ENCODE results near the gene CNOT6. TPM values are rescaled to one million over a fixed set of nuclear protein-coding genes. Genes with fewer than 3 reads are reported as not detected.
A peak's percentile ranks its signal among the peaks of the same experiment; 100 is the strongest.

The CNOT6 gene
- total and polyA plus RNA-seq, 5 donors: 5.0 to 14.2 (median 12.3) TPM

DNA sequence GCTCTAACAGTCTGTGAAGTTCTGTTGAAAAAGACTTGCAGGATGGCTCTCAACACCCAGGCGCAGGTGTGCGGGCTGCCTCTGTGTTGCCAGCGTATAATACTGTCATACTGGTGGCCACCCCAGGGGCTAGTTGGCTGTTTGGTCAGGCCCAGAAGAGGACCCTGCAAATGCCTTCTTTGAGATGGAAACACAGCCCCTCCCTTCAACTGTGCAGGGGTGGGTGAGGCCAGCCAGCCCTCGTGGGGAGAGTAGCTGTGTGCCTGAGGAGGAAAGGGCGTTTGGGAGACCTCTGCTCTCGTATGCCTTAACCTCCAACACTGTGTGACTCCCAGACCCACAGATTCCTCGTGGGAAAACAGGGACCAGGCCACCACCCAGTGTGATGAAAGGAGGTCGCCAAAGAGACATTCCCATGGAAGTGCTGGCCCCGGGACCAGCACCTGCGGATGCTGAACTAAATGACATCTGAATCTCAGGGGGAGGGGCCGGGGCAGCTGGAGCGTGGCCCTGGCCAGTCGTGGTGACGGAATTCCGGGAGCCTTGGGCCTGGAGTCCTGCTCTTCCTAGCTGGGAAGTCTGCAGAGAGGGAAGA is 108.4 kb downstream of the CNOT6 start:
- ATAC-seq (no peak), DNase-seq (peak in 2 of 3 donors; percentile 11 to 19)
- H3K27ac ChIP-seq (ENCODE audit: low read length): no peak overlapping the region
- WGBS: 66% methylated on average over 15 of the region's 15 CpGs
- H3K4me1 ChIP-seq (ENCODE audit: control insufficient read depth, insufficient read depth, low read length): no peaks in the 10 kb centered on the region
- H3K4me3 ChIP-seq (ENCODE audit: low read length): no peak overlapping the region
- intact Hi-C loops (cut with DNase I): no loop called here
- no peaks in the 10 kb centered on the region for H3K27me3 ChIP-seq (ENCODE audit: control insufficient read depth, insufficient read depth)
- H3K9me3 ChIP-seq (ENCODE audit: control insufficient read depth, low read length): no peaks in the 10 kb centered on the region

DNA sequence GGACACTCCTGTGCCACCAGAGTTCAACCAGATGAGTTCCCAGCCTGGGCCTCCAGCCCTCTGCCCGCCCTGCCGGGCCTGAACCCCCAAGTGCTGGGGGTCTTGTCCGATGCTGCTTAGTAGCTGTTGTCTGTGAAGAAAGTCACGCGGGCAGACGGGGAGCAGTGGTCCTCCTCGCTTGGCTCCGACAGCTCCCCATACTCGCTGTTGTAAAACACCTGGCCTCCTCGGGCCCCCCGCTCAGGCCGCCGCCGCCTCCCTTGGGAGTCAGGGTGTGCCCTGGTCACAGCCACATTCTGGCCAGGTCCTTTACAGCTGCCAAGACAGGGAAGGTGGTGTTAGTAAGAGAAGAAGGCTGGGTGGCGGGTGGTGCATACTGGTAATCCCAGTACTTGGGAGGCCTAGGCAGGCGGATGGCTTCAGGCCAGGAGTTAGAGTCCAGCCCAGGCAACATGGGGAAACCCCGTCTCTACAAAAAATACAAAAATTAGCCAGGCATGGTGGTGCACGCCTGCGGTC is 109.0 kb downstream of the CNOT6 start:
- H3K27me3 ChIP-seq (ENCODE audit: control insufficient read depth, insufficient read depth): no peaks in the 10 kb centered on the region
- no peaks in the 10 kb centered on the region for H3K4me1 ChIP-seq (ENCODE audit: control insufficient read depth, insufficient read depth, low read length)
- no peaks in the 10 kb centered on the region for H3K9me3 ChIP-seq (ENCODE audit: control insufficient read depth, low read length)
- no peak overlapping the region for H3K27ac ChIP-seq (ENCODE audit: low read length)
- peak in 2 of 3 donors; percentile 23 to 28 for DNase-seq
- ATAC-seq: no peak
- WGBS: 91% methylated on average over 19 of the region's 19 CpGs
- intact Hi-C loops (cut with DNase I): no loop called here
- no peak overlapping the region for H3K4me3 ChIP-seq (ENCODE audit: low read length)

DNA sequence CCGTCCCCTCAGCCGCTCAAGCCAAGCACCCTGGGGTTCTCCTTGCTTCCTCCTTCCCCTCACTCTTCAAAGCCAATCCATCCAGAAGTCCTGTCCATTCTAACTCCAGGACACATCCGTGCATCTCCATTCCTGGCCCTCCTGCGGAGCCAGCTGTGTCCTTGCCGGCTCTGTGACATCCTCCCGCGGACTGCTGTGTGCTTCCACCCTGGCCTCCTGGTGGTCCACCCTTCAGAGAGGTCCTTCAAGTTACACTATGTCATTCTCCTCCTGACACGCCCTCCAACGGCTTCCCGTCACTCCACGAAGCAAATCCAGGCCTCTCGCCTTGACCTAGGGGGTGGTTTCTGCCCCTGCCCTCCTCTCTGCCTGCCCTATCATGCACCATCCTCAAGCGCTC is 110.1 kb downstream of the CNOT6 start:
- Histone ChIP-seq H3K27me3 (ENCODE audit: control insufficient read depth, insufficient read depth) (no peaks in the 10 kb centered on the region), H3K27ac (ENCODE audit: low read length) (no peak overlapping the region), H3K9me3 (ENCODE audit: control insufficient read depth, low read length) (no peaks in the 10 kb centered on the region), H3K4me1 (ENCODE audit: control insufficient read depth, insufficient read depth, low read length) (no peaks in the 10 kb centered on the region), H3K4me3 (ENCODE audit: low read length) (no peak overlapping the region)
- ATAC-seq (no peak), DNase-seq (no peak)
- intact Hi-C loops (cut with DNase I): no loop called here
- WGBS: 78% methylated on average over 13 of the region's 13 CpGs

DNA sequence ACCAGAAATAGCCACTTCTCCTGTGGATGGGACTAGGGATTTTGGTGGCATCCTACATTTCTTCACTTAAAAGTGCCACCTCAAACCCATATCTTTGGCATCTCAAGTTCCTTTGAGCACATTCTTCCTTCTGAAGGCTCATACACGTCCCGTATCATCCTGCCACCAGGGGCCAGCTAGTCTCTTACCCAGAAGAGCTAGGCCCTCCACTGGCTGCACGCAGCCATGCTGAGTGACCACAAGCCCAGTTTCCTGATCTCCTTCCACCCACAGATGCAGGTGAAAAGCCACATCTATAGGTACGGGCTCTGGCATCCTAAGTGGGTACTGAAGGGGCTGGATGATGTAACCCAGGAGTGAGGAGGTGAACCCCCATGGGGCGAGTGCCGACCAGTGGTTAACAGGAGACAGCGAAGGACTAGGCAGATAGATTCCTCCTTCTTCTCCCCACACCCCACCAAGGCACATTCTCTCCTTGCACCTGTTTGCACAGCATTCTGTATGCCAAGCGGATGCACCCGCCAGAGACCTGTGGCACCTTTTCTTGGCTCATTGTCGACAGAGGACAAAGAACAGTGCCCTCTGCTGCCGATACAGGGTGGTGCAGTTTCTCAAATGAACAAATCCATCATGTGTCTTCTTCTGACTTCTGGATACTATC is 111.5 kb downstream of the CNOT6 start:
- WGBS: 55% methylated on average over 11 of the region's 11 CpGs

DNA sequence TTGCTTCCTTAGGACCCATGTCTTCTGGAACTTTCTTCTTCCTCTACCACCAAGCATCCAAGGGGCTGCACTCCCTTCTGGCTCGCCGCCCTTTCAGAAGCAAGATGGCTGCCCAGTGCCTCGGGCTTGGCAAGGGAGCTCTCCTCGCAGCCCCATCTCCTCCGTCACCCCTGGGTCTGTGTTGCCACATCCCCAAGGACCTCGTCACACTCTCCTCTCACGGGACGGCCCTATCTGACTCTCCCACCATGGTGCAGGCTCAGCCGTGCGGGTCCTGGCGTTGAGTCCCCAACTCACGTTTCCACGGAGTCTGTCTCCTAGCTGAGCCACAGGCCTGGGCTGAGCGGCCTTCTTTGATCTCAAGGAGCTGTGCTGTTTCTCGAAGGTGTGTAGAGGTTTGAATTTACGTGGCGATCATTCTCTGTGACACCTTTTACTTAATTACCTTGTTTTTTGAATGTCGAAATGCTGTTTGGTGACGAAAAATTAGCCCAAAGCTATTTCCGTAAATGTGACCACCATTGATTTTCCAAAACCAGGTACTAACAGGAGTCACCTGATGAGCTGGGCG is 112.1 kb downstream of the CNOT6 start:
- DNase-seq (peak; percentile 2 to 23 (median 22)), ATAC-seq (no peak)
- Histone ChIP-seq H3K27ac (ENCODE audit: low read length) (no peak overlapping the region), H3K4me3 (ENCODE audit: low read length) (no peak overlapping the region), H3K27me3 (ENCODE audit: control insufficient read depth, insufficient read depth) (no peaks in the 10 kb centered on the region), H3K4me1 (ENCODE audit: control insufficient read depth, insufficient read depth, low read length) (no peaks in the 10 kb centered on the region), H3K9me3 (ENCODE audit: control insufficient read depth, low read length) (no peaks in the 10 kb centered on the region)
- 83% methylated on average over 21 of the region's 21 CpGs for WGBS
- intact Hi-C loops (cut with DNase I): no loop called here

More for the DNA sequence above, 111.5 kb downstream of the CNOT6 start:
- ATAC-seq: no peak
- peak; percentile 15 to 67 (median 34) for DNase-seq
- Histone ChIP-seq H3K9me3 (ENCODE audit: control insufficient read depth, low read length) (no peaks in the 10 kb centered on the region), H3K4me3 (ENCODE audit: low read length) (no peak overlapping the region), H3K4me1 (ENCODE audit: control insufficient read depth, insufficient read depth, low read length) (no peaks in the 10 kb centered on the region), H3K27me3 (ENCODE audit: control insufficient read depth, insufficient read depth) (no peaks in the 10 kb centered on the region), H3K27ac (ENCODE audit: low read length) (no peak overlapping the region)
- intact Hi-C loops (cut with DNase I): no loop called here

DNA sequence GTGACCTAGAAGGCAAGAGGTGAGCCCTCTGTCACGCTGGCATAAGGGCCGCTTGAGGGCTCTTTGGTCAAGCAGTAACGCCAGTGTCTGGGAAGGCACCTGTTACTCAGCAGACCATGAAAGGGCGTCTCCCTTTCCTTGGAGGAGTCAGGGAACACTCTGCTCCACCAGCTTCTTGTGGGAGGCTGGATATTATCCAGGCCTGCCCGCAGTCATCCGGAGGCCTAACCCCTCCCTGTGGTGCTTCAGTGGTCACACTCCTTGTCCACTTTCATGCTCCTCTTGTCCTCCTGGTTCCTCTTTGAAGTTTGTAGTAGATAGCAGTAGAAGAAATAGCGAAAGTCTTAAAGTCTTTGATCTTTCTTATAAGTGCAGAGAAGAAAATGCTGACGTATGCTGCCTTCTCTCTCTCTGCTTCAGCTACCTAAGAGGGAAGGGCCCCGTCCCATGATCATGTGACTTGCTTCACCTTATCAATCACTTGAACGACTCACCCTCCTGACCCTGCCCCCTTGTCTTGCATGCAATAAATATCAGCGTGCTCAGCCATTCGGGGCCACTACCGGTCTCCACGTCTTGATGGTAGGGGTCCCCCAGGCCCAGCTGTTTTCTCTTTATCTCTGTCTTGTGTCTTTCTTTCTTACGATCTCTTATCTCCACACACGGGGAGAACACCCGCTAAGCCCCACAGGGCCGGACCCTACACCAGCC is 113.8 kb downstream of the CNOT6 start:
- H3K9me3 ChIP-seq (ENCODE audit: control insufficient read depth, low read length): no peaks in the 10 kb centered on the region
- ATAC-seq (no peak), DNase-seq (peak in 1 of 3 donors; percentile 21)
- 54% methylated on average over 18 of the region's 18 CpGs for WGBS
- no peak overlapping the region for H3K4me3 ChIP-seq (ENCODE audit: low read length)
- intact Hi-C loops (cut with DNase I): no loop called here
- no peak overlapping the region for H3K27ac ChIP-seq (ENCODE audit: low read length)
- H3K27me3 ChIP-seq (ENCODE audit: control insufficient read depth, insufficient read depth): no peaks in the 10 kb centered on the region
- H3K4me1 ChIP-seq (ENCODE audit: control insufficient read depth, insufficient read depth, low read length): no peaks in the 10 kb centered on the region

DNA sequence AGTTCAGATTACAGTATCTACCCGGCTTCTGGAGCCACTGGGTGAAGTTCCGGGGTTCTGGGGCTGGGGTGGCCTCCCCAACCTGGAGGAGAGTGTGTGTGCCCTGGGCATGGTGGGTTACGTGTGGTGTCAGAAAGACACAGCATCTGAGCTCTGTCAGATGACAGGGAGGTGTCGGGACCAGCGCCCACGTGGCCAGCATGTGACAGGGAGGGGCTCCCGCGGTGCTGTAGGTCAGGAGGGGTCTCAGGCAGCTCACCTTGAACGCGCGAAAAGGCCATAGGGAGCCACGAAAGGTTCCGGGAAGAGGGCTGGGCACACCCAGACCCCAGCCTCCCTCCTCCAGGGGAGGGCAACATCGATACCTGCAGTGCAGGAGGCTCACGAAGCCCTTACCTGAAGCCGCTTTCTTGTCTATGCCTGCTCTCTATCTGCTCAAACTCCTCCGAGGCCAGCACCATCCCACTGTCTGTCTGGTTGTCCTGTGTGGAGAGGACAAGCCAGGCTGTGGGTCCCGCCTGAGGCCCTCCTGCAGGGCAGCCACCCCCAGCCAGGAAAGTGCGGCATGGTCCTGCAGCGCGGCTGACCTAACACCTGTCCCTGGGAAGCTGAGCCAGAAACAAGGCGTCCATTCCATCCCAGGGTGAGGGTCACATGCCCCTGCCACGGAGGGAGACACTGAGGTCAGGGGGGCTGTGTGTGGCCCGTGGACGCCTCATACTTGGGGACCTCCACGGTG is 114.6 kb downstream of the CNOT6 start:
- no peaks in the 10 kb centered on the region for H3K4me1 ChIP-seq (ENCODE audit: control insufficient read depth, insufficient read depth, low read length)
- intact Hi-C loops (cut with DNase I): no loop called here
- H3K27me3 ChIP-seq (ENCODE audit: control insufficient read depth, insufficient read depth): no peaks in the 10 kb centered on the region
- ATAC-seq (peak in 1 of 2 donors; percentile 8), DNase-seq (peak in 2 of 3 donors; percentile 7 to 36)
- H3K27ac ChIP-seq (ENCODE audit: low read length): no peak overlapping the region
- no peak overlapping the region for H3K4me3 ChIP-seq (ENCODE audit: low read length)
- 88% methylated on average over 26 of the region's 26 CpGs for WGBS
- no peaks in the 10 kb centered on the region for H3K9me3 ChIP-seq (ENCODE audit: control insufficient read depth, low read length)

DNA sequence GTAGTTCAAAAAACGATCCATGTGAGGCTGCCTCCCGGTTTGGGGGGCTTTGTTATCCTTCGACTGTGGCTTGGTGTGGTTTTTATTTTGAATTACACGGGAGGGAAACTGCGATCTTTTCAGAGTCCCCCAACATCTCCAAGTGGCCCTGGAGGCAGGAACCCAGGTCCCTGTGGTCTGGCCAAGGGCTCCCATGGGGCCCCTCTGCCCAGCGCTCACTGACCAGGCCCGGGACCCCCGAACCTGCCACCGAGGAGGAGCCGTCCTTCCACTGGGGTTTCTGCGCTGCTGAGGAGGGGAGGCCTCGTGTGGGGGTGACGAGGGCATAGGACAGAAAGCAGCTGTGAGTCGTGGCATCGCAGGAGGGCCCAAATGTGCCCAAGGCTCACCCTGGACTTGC is 115.2 kb downstream of the CNOT6 start:
- H3K9me3 ChIP-seq (ENCODE audit: control insufficient read depth, low read length): no peaks in the 10 kb centered on the region
- intact Hi-C loops (cut with DNase I): no loop called here
- DNase-seq (peak in 1 of 3 donors; percentile 37), ATAC-seq (no peak)
- no peaks in the 10 kb centered on the region for H3K4me1 ChIP-seq (ENCODE audit: control insufficient read depth, insufficient read depth, low read length)
- H3K4me3 ChIP-seq (ENCODE audit: low read length): no peak overlapping the region
- H3K27ac ChIP-seq (ENCODE audit: low read length): no peak overlapping the region
- no peaks in the 10 kb centered on the region for H3K27me3 ChIP-seq (ENCODE audit: control insufficient read depth, insufficient read depth)
- 89% methylated on average over 15 of the region's 15 CpGs for WGBS

DNA sequence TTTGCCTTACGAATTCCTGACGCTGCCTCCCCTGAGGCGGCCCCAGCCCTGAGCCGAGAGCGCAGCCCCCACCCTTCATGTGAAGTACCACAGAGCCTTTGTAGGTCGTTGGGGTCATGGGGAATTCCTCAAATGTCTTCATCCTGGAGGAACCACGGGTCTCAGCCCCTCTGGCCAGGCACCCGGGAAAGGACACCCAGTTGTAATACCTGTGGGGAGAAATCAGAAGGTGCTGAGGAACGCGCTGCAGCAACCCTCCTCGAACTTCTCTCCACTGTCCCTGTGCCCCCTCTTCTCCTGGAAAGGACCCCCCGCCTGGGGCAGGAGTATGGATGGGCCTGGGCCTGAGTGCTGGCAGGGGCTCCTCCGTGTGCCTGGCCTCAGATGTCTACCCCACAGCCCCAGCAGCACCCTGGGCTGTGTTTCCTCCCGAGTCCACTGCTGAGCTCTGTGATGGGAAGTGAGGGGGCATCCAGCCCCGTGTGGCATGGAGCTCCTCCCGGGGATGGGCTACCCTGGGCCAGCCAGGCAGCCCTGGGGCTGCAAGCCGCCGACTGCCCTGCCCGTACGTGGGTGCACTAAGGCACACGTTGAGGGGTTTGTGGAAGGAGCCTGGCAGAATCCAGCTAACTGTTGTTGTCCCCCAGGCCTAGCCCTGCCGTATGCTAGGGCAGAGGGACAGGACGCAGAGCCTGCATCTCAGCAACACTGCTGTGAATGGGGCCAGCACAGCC is 115.8 kb downstream of the CNOT6 start:
- WGBS: 79% methylated on average over 23 of the region's 23 CpGs
- DNase-seq (peak; percentile 6 to 30 (median 8)), ATAC-seq (peak in 1 of 2 donors; percentile 13)
- H3K4me3 ChIP-seq (ENCODE audit: low read length): no peak overlapping the region
- H3K27ac ChIP-seq (ENCODE audit: low read length): no peak overlapping the region
- no peaks in the 10 kb centered on the region for H3K27me3 ChIP-seq (ENCODE audit: control insufficient read depth, insufficient read depth)
- H3K4me1 ChIP-seq (ENCODE audit: control insufficient read depth, insufficient read depth, low read length): no peaks in the 10 kb centered on the region
- no peaks in the 10 kb centered on the region for H3K9me3 ChIP-seq (ENCODE audit: control insufficient read depth, low read length)
- intact Hi-C loops (cut with DNase I): no loop called here
